ENCODE data around the gene RIPK4.
A peak's percentile ranks its signal among the peaks of the same experiment; 100 is the strongest.
"Not testable (repeated sequence)": the region's sequence is repeated elsewhere in the genome, so short reads cannot be mapped to it uniquely, and the experiment has no call there.

RIPK4 gene

DNA sequence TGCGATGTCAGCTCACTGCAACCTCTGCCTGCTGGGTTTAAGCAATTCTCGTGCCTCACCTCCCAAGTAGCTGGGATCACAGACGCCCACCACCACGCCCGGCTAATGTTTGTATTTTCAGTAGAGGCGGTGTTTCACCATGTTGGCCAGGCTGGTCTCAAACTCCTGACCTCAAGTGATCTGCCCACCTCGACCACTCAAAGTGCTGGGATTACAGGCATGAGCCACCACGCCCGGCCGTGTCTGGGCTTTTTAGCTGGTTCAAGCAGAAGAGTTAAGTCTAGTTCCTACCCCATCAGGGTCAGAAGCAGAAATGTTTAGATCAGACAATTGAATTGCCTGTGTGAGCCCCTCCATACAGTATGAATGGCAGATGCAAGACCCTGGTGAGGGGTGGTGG is 27.7 kb upstream of the RIPK4 start:
- no peak for DNase-seq

DNA sequence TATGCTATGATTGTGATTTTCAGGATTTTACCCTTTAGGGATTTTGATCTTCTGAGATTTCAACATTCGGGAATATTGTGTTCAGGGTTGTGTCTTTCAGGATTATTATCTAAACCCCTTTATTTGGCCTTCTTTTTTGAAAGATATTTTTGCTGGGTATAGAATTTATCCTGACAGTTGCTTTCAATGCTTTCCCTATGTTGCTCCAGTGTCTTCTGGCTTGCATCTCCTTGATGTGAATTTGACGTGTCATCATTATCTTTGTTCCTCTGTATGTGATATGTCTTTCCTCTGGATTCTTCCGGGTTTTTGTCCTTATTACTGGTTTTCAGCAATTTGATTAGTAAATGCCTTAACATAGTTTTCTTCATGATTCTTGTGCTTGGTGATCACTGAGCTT is 25.9 kb upstream of the RIPK4 start:
- no peak for DNase-seq

DNA sequence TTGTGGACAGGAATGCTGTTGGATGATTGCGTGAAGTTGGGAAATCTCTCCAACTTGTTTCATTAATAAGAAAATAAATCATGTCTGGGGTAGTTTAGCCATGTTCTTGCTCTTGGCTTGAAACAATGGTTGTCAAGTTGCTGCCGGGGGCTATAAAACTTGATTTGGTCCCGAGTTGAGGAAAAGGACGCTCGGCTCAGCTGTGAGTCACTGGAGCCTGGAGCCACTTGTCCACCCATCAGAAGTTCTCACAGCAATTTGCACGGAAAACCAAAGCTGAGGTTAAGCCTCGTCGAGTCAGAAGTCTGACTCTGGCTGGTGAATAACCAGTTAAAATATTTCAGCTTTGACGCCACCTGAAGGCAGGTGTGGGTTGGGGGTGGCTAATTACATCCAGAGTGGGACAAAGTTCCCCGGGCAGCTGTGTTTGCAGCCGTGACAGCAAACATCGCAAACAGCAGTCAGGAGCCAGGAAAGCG is 19.7 kb upstream of the RIPK4 start:
- peak; percentile 89 for DNase-seq

DNA sequence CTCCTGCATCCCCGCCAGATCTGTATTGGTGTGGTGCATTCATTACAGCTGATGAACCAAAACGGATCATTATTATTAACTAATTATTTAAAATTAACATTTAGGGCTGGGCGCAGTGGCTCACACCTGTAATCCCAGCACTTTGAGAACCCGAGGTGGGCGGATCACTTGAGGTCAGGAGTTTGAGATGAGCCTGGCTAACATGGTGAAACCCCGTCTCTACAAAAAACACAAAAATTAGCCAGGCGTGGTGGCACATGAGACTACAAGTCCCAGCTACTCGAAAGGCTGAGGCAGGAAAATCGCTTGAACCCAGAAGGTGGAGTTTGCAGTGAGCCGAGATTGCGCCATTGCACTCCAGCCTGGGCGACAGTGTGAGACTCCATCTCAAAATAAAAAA is 18.4 kb upstream of the RIPK4 start:
- DNase-seq, result not testable (repeated sequence)

DNA sequence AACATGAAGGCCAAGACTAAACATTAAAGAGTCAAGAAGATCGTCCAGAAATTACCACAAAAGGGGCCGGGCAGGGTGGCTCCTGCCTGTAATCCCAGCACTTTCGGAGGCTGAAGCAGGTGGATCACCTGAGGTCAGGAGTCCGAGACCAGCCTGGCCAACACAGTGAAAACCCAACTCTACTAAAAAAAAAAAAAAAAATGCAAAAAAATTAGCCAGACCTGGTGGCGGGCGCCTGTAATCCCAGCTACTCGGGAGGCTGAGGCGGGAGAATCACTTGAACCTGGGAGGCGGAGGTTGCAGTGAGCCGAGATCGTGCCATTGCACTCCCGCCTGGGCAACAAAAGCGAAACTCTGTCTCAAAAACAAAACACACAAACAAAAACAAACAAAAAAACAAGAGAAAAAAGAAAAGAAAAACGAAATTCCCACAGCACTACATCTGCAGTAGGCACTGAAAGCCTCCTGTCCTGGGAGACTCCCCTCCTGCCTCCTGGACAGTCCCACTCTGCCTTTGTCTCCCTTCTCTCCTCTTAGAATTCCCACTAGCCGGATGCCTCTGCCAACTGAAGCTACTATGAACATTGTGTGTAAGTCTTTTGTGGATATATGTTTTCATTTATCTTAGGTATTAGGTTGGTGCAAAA is 17.7 kb upstream of the RIPK4 start:
- peak; percentile 20 for DNase-seq

DNA sequence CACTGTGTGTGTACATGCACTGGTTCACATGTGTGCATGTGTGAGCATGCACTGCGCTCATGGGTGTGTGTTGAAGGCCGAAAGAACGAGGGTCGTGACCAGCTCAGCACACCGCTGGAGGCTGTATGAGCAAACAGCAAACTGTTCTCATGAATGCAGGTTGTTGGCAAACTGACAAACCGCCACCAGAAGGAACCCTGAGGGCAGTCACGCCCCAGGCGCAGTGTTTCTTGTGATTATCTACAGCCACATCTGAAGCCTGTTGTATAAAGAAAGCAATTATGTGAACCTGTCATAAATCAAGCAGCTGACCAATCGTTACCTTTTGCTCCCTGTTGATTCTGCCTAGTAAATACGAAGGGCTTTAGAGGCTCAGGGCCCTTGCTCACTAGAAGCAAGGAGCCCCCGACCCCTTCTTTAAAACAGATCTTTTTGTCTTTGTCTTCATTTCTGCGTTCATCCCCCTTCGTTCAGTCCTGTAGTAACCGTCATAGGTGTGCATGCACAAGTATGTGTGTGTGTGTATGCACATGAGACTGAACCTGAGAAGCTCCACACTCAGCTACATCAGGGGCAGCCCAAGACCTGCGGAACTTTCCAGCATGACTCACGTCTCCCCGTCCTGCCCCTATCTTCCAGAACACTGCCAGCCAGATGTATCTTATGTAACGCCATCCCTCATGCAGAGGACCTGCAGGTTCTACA is 16.8 kb upstream of the RIPK4 start:
- peak; percentile 86 for DNase-seq

DNA sequence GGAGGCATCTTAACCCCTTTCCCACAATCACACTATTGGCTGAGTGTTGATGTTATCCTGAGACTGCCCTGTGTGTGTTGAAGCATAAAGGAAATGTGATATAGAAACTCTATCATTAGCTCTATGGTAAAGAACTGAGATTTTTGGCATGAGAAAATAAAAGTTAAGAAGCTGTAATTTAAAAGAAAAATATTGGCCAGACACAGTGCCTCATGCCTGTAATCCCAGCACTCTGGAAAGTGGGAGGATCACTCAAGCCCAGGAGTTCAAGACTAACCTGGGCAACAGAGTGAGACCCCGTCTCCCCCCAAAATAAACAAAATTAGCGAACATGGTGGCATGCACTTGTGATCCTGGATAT is 14.2 kb upstream of the RIPK4 start:
- DNase-seq, result no peak

DNA sequence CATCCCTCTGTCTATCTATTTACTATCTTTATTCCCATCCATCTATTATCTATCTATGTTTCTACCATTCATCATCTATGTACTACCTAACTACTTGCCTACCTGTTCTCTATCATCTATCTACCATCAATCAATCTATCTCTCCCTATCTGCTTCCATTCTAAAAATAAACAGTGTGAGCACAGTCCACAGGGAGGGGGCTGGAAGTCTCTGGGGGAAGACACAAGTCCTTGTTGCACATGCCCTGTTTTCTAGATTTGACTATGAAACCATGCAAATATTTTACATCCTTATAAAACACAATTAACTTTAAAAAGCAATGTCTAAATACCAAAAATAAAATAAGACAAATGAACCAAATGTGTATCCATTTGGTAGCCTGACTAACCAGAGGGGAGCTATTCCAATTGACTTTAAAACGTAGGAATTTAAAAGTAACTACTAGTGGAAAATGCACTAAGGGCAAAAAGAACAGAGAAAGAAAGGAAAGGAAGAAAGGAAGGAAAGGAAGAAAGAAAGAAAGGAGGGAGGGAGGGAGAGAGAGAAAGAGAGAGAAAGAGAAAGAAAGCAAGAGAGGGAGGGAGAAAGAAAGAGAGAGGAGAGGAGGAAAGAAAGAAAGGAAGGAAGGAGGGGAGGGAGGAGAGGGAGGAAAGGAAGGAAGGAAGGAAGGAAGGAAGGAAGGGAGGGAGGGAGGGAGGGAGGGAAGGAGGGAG is 13.6 kb upstream of the RIPK4 start:
- DNase-seq, result no peak

DNA sequence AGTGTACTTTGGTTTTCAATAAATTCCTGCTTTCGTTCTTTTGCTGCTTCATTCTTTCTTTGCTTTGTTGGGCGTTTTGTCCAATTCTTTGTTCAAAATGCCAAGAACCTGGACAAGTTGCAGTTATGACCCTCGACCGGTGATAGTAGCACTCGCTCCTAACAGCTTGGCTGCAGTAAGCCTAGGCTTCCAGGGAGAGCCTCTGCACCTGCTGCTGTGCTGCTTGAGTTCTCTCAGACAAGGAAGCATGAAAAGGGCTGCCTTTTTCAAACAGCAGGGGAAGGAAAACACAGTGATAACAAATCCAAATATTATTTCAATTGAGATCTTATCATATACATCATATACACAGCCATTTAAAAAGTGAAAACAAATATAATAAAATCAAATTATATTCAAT is 12.8 kb upstream of the RIPK4 start:
- no peak for DNase-seq

DNA sequence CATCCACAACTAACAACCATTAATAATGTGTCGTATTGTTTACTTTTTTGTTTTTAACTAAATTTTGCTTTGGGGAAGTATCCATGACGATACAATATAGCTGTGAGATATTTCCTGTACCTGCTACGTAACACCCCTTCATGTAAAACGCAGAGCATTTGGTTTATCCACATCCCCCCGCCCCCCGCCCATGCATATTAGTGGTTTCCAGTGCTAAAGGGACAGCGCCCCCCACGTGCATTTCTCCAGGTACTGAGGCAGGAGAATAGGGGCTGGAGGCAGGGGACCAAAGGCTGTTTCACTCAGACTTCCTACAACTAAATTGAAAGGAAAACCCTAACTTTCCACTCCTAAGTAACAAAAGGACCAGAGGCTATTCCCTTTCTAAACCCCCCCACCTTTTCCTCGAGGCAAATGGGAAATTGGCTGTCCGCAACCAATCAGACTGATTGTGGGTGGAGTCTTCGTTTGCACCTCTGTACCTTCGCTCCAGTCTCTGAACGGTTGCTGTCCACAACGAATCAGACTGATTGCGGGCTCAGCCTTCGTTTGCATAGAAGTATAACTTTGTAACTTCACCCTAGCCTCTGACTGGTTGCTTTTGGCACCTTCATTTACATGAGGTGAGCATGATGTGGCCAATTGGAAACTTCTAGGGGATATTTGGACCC is 12.2 kb upstream of the RIPK4 start:
- DNase-seq, result no peak

DNA sequence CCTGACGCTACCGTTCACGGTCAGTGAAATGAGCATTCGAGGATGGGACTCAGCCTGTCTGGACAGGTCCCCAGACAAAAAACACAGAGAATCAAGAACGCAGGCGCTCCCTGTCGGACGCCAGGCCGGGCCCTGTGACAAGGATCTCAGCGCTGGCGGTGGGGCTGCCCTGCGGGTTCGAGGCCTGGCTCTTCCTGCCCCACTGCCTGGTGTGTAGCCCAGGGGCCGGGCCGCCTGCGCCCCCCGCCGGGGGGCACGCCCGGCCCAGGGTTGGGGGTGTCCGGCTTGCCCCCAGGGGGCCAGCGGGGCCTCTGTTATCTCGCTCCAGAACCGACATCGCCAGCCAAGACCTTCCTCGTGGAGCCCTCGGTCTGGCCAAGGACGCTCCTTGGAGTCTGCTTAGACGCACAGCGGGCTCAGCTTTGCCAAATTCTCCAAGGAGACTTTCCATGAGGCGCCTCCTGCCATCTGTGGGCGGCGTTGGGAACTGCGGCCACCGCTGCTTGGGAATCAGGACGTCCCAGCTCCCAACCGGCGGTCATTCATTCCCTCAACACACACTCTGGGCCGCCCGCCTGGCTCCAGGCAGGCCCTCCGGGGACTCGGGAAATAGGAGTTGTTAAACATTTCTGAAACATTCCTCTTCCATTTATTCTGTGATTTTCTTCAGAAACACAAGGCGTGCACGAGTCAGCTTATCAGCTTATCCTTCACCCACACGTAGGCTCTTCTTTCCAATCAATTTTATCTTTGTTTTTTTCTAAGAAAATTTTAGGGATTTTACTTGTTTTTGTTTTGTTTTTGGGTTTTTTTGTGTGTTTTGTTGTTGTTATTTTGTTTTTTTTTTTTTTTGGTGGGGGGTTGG is 11.3 kb upstream of the RIPK4 start:
- DNase-seq, result peak; percentile 94

DNA sequence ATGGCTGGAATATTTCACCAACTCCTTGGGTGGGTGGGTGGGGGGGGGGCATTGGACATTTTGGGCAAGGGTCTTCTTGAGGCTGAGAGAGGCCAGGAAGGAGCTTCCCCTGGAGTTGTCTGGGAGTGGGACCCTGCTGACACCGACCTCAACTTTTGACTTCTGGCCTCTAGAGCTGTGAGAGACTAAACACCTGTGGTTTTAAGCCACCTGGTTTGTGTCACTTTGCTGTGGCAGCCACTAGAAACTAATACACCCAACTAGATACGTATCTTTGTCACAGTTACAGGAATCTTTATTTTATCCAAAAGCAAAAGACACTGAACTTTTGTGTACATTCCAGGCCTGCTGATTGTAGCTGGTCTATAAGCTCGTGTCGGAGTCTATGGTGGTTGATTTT is 9.9 kb upstream of the RIPK4 start:
- DNase-seq, result no peak

DNA sequence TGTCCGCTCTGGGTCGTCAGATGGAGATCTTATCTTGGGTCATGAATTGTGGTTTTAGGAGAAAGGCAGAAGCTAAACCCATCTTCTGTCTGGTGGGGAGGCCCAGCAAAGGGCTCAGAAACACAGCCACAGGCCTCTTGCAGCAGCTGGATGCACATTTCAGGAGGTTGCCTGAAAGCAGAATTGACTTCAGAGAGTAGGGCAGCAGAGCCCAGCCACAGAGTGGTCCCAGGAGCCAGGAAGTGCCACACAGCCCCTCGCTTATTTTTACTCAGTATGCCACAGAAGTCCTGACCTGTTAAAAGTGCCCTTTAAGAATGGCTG is 8.3 kb upstream of the RIPK4 start:
- DNase-seq, result peak; percentile 48

DNA sequence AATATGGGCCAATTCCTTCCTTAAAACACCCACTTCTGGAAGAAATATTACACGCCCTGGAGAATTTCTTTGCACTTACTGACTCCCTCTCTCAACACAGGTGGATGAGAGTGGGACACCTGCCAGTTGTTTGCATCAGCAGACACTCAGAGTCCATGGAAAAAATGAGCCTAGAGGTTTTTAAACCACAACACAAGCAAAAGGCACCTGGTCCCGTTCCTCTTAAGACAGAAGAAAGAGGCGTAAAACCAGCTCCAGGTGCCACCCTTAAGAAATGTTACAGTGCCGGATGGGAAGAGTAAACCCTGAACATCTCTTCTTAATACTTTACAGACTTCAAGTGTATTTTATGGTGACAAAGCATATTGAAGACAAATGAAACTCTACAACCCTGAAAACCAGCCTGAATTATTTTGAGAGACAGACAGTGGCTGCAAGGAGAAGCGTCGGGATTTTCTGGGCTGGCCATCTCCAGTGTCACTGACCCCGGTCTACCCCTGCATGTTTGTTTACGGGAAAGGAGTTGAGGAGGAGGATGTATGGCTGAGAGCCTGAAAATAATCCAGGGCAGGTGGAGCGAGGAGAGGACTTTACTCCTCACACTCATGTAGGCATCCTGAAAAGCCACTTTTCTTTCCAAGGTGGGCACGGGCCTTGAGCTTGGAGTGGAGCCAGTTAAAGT is 7.8 kb upstream of the RIPK4 start:
- DNase-seq, result peak; percentile 44

DNA sequence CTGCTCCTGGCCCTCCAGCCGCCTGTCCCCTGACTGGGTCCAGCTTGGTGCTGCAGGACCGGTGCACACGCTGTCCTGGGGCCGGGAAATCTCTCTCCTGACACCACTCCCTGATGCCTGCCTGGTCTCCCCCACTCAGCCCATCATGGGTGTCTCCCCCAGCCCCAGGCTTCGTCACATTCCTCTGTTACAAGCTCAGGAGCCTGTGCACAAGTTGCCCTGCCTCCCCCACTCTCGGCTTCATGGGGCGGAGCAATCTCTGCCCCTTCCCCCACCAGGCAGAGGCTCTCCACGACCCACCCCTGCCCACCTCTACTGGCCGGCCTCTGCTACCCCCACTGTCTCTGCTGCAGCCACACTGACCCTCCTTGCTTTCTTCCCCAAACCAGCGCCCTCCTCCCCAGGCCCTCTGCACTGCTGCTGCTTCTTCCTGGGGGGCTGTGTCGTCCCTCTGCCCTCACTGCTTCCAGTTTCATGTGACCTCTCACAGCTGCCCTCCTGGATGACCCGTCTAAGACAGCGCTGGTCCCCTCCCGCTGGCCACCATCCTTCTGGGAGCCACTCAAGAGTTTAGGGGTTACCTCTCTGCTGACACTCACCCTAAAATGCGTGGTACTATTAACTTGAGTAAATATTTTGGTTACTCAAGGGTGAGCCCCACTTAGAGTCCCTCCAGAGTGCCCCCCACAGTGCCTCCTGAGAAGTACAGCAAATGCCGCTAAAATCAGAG is 5.7 kb upstream of the RIPK4 start:
- DNase-seq, result peak; percentile 53

DNA sequence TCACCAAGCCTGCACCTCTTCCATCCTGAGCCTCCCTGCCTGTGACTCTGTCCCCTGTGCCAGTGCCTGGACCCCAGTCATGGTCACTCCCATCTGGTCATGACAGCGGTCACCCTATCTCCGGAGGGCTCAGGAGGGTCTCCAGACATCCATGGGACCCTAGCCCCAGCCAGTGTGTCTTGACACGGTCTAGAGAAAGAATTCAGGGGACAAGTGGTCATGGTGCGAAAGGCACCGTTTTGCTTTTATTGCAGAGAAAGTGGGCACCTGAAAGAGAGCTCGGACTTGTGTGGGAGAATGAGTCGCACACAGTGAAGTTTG is 4.7 kb upstream of the RIPK4 start:
- no peak for DNase-seq

DNA sequence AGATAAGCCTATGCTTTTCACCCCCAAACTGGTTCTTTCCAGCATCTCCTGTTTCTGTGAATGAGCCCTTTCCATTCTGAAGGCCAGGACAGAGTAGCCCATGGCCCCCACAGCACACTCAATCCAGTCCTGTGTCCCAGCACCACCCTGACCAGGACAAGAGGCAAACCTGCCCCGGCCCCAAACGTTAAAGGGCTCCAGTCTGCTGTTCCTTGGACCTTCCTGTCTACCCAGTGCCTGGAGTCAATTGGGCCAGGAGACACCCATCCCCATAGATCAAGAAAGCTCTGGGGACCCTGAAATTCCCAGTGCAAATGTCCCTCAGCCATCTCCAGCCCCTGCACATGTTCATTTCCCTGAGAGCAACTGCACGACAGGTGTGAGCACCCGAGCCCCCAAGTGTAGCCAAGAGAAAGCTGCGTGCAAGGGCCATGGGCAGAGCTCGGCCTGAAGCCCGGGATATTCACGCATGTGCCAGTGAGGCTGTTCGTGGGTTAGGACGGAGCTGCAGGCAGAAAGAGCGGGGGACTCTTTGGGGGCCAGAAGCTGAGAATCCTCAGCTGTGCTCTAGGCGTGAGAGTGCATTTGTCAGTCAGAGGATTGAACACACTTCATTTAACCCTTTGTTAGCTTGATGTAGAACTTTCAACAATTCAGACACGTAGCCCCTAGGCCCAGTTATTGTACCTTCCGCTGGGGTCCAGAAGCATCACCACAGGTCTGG is 4.2 kb upstream of the RIPK4 start:
- no peak for DNase-seq

DNA sequence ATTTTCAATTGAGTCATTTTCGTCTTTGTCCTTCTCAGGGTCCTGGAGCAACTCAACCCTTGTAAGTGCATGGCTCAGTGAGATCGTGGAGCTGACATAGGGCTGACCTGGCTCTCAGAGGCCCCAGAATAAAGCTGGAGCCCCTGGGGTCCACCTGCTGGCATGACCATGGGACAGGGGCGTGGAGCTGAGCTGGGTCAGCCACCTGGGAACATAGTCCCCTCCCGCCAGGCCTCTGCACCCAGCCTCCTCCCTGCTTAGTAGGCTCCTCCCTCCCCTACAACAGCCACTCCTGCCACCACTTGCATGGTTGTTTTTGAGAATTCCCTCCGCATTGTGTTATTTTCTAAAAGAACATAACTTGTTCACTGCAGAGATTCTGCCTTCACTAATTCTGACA is 3.1 kb upstream of the RIPK4 start:
- no peak for DNase-seq

DNA sequence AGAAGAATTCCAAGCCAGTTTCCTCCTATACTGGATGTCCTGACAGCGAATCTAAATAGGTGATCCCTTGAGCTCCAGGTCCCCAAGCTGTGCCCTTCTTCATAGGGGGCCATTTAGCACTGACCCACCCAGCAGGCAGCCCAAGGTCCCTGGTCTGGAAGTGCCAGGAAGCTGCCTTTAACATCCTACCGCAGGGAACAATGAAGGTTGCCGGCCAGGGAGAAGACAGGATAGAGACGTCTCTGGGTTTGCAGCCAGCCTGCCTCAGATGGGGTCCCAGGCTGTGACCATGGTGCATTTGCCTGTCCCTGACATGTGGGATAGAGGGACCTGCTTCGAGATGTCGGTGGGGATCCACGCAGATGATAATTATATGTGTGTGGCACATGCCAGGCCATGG is 2.7 kb upstream of the RIPK4 start:
- peak; percentile 41 for DNase-seq

DNA sequence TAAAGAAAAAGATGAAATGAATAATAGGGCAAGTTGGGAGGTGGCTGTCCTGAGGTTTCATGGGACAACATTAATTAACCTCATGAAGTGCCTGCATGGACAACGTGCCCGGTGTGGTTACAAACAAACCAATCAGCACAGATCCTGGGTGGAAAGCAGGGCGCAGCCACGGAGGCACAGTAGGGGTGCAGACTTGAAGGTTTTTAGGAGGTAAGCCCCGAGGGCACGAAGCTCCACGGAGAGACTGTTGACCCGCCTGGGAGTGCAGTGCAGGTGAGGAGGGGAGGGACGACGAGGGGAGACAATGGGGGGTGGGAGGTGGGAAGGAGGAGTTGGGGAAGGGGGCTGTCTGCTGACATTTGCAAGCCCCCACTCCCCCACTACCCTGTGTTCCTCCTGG is 2.3 kb upstream of the RIPK4 start:
- peak; percentile 40 for DNase-seq

DNA sequence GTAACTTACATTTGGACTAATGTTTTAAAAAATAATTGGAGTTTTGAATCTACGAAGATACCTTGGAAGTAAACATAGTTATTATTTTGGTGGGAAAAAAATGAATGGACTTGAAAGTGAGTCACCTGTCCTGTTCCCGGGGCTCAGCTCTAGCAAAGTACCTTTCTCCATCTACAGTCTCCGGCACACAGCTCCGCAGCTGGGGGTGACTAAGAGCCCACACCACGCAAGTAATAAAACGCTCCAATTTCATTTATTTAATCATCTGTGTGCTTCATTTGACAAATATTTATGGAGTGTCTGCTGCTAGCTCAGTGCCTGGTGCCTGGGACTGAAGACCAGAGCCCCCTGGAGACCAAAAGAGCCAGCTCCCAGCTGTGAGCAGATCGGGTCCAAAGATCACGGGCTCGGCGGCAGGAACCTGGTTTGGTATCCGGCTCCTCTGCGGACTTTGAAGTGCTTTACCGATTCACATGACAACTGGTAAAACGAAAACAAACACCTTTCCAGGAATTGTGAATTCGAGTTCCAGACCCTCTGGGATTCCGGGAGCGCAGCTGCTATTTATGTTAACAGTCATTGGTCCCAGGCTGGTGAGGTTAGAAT is 1.7 kb upstream of the RIPK4 start:
- peak; percentile 88 for DNase-seq
